Muscle of leg (tissue), 11 donors: ENCODE measurements around the gene TM4SF1. TPM values are rescaled to one million over a fixed set of nuclear protein-coding genes. Genes with fewer than 3 reads are reported as not detected.
"Not testable (repeated sequence)": the region's sequence is repeated elsewhere in the genome, so short reads cannot be mapped to it uniquely, and the experiment has no call there.

ENCODE experiments used
- DNase-seq: peaks from one replicate; pipeline ENCODE4 v3.0.0; 2013
- H3K27ac ChIP-seq: one replicate; pipeline ENCODE4 v1.5.1; 2013; ENCODE audit warnings: mild to moderate bottlenecking, low read length, control low read depth
- H3K27me3 ChIP-seq: one replicate; pipeline ENCODE4 v1.6.1; 2013; ENCODE audit warnings: low read length; ENCODE audit not compliant: control insufficient read depth, insufficient read depth
- H3K36me3 ChIP-seq: one replicate; pipeline ENCODE4 v1.6.1; 2013; ENCODE audit warnings: low read length; ENCODE audit not compliant: control insufficient read depth, insufficient read depth
- H3K4me1 ChIP-seq: one replicate; pipeline ENCODE4 v1.6.1; 2013; ENCODE audit warnings: low read length; ENCODE audit not compliant: control insufficient read depth, insufficient read depth
- H3K4me3 ChIP-seq: one replicate; pipeline ENCODE4 v1.5.1; 2013; ENCODE audit warnings: low read length, control low read depth
- H3K9me3 ChIP-seq: replicated peaks from 2 replicates; pipeline ENCODE4 v1.6.1; 2013; ENCODE audit warnings: low read depth, low read length; ENCODE audit not compliant: control insufficient read depth
- WGBS: methylation state at CpG from one replicate; pipeline ENCODE4 v1.1.5; 2013; ENCODE audit warnings: missing lambda C conversion rate; ENCODE audit not compliant: insufficient coverage; 5-methylcytosine and 5-hydroxymethylcytosine counted together
- polyA plus RNA-seq, 8 donors: library from polyadenylated mRNA; unstranded; fragments of 120-200 nt; gene quantifications; one replicate each; pipeline versions ENCODE4 v1.2.1 to v1.2.3, GENCODE V29; 2013; ENCODE audit warnings: inconsistent platforms in 1 of 8, low replicate concordance in 1 of 8; ENCODE audit not compliant: insufficient read length in 8 of 8, insufficient read depth in 1 of 8
- total RNA-seq: library from RNA; stranded (reverse); fragments of 120-200 nt; gene quantifications from one replicate; pipeline ENCODE4 v1.2.4, GENCODE V29; 2013

Gene TM4SF1
- total and polyA plus RNA-seq, 9 donors, result 32.8 to 57.2 (median 39.9) TPM

DNA sequence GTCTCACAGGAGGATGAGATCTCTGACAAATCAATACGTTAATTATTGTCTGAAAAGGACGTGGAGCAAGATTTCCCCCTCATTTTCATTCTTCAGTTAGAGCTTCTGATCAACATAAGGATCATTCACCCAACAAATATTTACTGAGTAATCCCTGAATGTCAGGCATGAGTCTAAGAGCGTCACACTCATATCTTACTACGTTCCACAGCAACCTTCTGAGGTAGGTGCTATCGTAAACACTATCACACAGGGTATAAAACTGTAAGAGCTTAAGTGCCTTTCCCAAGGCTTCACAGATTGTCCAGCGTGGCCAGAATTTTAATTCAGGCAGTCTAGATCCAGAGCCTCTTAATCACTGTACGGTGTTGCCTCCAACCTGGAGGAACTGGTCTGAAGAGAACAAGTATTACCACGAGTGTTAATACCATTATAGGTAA is 10.6 kb upstream of the TM4SF1 start:
- peaks cover 3% of the 10 kb centered on the region for H3K4me1 ChIP-seq
- no peak overlapping the region for H3K4me3 ChIP-seq
- no peak overlapping the region for H3K27ac ChIP-seq
- H3K36me3 ChIP-seq, result no peaks in the 10 kb centered on the region
- no peak for DNase-seq
- no peaks in the 10 kb centered on the region for H3K9me3 ChIP-seq
- H3K27me3 ChIP-seq, result no peaks in the 10 kb centered on the region
- 91% methylated on average over 7 of the region's 8 CpGs for WGBS

DNA sequence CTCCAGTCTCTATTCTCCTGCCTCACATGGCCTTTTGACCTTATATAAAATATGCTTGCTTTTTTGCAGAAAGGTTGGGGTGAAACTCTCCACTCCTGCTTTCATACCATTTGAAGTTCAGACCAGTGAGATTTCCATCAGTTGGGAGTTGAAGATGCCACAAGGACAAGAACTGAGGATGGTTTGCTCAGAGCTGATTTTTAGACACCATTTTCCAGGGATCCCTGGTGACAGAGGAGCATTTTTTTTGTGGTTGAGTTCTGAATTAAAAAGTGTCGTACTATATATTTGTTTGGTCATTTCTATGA is 8.8 kb upstream of the TM4SF1 start:
- no peak for DNase-seq
- peaks cover 3% of the 10 kb centered on the region for H3K4me1 ChIP-seq
- WGBS, result no CpG with 5 or more reads among the region's 1 CpG
- no peaks in the 10 kb centered on the region for H3K36me3 ChIP-seq
- H3K27ac ChIP-seq, result peak overlapping the region; percentile 74
- no peak overlapping the region for H3K4me3 ChIP-seq
- H3K27me3 ChIP-seq, result no peaks in the 10 kb centered on the region
- H3K9me3 ChIP-seq, result no peaks in the 10 kb centered on the region

DNA sequence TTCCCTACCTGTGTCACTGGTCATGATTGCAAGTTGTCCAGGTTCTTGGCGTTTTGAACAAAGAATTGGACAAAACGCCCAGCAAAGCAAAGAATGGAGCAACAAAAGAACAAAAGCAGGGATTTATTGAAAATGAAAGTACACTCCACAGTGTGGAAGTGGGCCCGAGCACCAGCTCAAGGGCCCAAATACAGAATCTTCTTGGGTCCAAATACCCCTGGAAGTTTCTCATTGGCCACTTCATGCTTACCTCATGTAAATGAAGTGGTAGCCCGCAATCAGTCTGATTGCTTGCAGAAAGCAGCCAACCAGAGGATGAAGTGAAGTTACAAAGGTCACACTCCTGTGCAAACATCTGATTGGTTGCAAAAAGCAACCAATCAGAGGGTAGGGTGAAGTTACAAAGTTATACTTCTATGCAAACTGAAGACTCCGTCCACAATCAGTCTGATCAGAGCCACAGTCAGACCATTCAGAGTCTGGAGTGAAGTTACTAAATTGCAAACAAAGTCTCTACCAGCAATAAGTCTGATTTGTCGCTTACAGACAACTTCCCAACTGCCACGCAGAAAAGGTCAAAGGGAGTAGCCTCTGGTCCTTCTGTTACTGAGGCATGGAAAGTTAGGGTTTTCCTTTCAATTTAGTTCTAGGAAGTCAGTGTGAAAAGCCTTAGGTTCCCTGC is 8.3 kb upstream of the TM4SF1 start:
- Histone ChIP-seq H3K4me3 (no peak overlapping the region), H3K9me3 (no peaks in the 10 kb centered on the region), H3K27me3 (no peaks in the 10 kb centered on the region), H3K36me3 (no peaks in the 10 kb centered on the region), H3K27ac (no peak overlapping the region), H3K4me1 (peaks cover 3% of the 10 kb centered on the region)
- no peak for DNase-seq
- 80% methylated on average over 2 of the region's 7 CpGs for WGBS

DNA sequence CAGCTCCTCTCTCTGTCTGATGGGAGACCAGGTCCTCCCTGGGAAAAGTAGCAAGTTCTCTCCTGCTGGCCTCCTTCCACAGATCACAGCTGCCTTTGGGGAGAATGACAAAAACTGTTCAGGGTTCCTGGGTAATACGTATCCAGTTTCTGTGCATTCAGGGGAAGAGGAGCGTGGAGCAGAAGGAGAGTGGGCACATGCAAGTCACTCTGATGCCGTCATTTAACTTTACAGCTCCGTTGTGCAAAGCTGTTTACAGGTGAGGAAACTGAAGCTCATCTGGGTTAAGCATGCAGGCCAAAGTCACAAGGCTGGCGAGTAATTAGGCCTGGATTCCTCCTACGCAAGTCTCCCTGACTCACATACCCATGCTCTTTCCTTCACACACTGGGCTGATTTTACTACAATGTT is 7.5 kb upstream of the TM4SF1 start:
- Histone ChIP-seq H3K36me3 (no peaks in the 10 kb centered on the region), H3K27ac (no peak overlapping the region), H3K27me3 (no peaks in the 10 kb centered on the region), H3K4me1 (peaks cover 3% of the 10 kb centered on the region), H3K9me3 (no peaks in the 10 kb centered on the region), H3K4me3 (no peak overlapping the region)
- DNase-seq, result no peak
- 69% methylated on average over 6 of the region's 6 CpGs for WGBS

DNA sequence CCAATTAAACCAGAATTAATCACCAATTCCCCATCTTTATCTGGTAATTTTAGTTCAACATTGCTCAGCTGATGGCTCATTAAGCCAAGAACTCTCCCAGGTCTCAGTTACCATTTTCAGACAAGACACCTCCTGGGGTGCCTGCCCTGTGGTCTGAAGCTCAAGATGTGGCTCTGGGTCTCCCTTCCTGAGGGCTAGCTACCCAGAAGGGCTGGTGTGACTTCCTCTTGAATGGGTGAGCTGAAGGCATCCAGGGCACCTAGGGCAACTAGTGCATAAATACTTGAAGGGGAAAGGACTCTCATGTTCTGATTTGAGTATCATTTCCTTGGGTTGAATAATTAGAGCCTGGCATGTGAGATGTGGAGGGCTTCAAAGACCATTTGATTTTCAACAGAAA is 6.7 kb upstream of the TM4SF1 start:
- H3K4me3 ChIP-seq, result no peak overlapping the region
- H3K27me3 ChIP-seq, result no peaks in the 10 kb centered on the region
- no peak for DNase-seq
- H3K27ac ChIP-seq, result no peak overlapping the region
- peaks cover 3% of the 10 kb centered on the region for H3K4me1 ChIP-seq
- H3K36me3 ChIP-seq, result no peaks in the 10 kb centered on the region
- no peaks in the 10 kb centered on the region for H3K9me3 ChIP-seq

DNA sequence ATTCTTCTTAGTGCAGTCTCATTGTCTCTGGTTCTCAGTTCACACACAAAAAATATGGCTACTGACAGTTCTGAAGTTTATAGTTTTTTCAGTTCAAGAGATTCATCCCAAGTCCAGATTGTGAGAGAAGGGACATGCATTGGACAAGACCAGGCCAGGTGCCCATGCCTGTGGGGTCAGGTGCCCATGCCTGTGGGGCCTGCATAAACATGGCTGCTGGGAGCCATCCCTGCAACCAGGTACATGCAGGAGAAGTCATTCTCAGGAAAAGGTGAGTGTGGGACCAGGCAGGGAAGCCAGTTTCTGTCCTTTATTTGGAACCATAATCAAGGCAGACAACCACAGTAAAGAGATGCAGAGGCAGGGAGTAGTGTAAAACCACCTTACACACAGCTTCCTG is 6.3 kb upstream of the TM4SF1 start:
- Histone ChIP-seq H3K9me3 (no peaks in the 10 kb centered on the region), H3K4me3 (no peak overlapping the region), H3K27me3 (no peaks in the 10 kb centered on the region), H3K36me3 (no peaks in the 10 kb centered on the region), H3K4me1 (peaks cover 4% of the 10 kb centered on the region), H3K27ac (no peak overlapping the region)
- DNase-seq, result no peak

DNA sequence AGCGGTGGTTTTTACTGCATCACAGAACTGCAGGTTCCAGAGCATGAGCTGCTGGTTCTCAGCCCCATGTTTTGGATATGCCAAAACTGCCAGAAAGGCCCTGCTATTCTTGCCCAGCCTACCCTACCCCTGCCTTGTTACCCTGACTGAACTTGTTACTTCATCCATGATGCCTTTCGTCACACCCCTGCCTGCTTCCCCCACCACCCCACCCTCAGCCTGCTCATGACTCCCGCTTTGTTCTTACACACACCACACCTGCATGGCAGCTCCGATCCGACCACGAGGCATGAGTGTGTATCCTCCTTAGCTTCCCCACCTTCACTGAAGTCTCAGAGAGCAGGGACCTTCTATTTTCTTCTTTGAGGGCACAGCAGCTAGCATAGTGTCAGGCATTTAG is 5.1 kb upstream of the TM4SF1 start:
- Histone ChIP-seq H3K27ac (no peak overlapping the region), H3K4me3 (no peak overlapping the region), H3K27me3 (no peaks in the 10 kb centered on the region), H3K4me1 (peaks cover 8% of the 10 kb centered on the region), H3K36me3 (no peaks in the 10 kb centered on the region), H3K9me3 (no peaks in the 10 kb centered on the region)
- 84% methylated on average over 6 of the region's 6 CpGs for WGBS
- DNase-seq, result no peak

DNA sequence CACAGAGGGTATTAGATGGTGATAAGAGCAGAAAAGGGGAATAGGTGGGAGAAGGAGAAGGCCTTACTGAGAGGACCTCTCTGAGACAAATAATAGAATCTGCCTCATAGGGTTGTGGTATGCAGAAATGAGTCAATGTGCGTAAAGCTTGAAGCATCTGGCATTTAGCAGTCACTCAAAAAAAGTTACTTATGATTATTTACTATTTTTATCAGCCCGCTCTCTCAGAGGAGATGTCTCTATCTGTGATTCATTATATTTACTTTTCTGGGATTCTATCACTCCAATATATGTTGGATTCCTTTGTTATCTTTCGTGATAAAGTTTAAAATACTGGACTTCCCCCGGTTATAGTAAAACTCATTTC is 4.6 kb upstream of the TM4SF1 start:
- H3K36me3 ChIP-seq, result no peaks in the 10 kb centered on the region
- no peak overlapping the region for H3K4me3 ChIP-seq
- DNase-seq, result no peak
- no peak overlapping the region for H3K27ac ChIP-seq
- H3K9me3 ChIP-seq, result no peaks in the 10 kb centered on the region
- WGBS, result 63% methylated on average over 1 of the region's 4 CpGs
- no peaks in the 10 kb centered on the region for H3K27me3 ChIP-seq
- peaks cover 9% of the 10 kb centered on the region for H3K4me1 ChIP-seq

DNA sequence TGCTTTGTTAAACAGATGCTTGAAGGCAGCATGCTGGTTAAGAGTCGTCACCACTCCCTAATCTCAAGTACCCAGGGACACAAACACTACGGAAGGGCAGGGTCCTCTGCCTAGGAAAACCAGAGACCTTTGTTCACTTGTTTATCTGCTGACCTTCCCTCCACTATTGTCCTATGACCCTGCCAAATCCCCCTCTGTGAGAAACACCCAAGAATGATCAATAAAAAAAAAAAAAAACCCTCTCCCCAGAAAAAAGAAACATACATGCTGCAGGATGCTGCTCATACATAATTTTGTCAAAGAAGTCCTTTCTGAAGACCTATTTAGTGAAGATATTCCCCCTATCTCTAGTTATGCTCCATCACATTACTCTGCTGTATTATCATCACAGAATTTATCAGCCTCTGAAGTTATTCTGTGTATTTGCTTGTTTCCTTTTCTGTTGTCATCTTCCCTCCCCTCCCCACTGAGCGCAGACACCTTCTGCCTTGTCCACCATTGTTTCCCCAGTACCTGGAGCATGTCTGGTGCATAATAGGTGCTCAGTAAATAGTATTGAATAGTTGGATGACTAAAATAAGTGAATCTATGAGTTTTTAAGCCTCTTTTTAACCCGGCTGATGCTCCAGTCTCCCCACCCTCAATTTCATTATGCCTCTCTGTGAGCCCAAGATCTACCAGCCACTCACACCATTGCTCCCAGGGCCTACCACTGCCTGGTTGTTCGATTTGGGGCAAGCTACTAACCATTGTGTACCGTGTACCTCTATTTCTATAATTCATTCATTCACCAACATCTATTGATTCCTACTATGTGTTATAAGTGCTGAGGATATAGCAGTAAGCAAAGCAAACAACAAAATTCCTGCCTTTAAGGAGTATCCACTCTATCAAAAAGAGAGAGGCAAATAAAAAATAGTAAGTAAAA is 4.0 kb upstream of the TM4SF1 start:
- H3K4me1 ChIP-seq, result peaks cover 6% of the 10 kb centered on the region
- no peak overlapping the region for H3K27ac ChIP-seq
- no CpG with 5 or more reads among the region's 6 CpGs for WGBS
- no peaks in the 10 kb centered on the region for H3K36me3 ChIP-seq
- no peak overlapping the region for H3K4me3 ChIP-seq
- no peaks in the 10 kb centered on the region for H3K27me3 ChIP-seq
- H3K9me3 ChIP-seq, result no peaks in the 10 kb centered on the region
- DNase-seq, result no peak

DNA sequence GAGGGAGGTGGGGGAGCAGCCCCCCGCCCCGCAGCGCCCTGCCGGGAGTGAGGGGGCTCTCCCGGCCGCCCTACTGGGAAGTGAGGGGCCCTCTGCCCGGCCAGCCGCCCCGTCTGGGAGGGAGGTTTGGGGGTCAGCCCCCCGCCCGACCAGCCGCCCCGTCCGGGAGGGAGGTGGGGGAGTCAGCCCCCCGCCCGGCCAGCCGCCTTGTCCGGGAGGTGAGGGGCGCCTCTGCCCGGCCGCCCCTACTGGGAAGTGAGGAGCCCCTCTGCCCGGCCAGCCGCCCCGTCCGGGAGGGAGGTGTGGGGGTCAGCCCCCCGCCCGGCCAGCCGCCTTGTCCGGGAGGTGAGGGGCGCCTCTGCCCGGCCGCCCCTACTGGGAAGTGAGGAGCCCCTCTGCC is 2.8 kb upstream of the TM4SF1 start:
- H3K27me3 ChIP-seq, H3K9me3 ChIP-seq, DNase-seq, H3K27ac ChIP-seq, H3K4me3 ChIP-seq, H3K4me1 ChIP-seq, H3K36me3 ChIP-seq: not testable (repeated sequence)
- WGBS, result no CpG with 5 or more reads among the region's 32 CpGs
